ENCODE results near the gene DYNC1LI1.
A peak's percentile ranks its signal among the peaks of the same experiment; 100 is the strongest.

DYNC1LI1 gene

DNA sequence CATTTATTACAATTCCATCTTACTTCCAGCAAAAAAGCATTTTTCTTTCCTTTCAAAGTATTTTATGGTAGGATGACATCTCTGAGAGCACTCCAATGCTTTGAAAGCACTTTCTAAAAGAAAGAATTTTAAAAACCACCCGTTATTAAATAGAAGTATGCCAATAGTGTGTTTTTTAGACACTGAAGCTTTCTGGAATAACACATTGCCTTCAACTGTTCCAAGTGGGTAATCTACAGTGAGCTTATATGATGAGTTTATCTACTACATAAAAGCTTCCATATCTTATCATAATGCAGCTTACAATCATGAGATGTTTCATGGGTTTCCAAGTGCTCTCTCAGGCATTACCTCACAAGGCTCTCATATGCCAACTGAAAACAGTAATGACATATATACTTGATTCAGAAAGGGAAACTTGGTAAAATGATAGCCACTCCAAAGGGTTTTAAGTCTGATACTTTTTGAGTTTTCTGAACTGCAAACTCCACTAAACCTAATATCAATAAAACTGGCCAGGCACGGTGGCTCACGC, 82.1 kb downstream of the DYNC1LI1 start:
- TF ChIP-seq CTCF (IDR thresholded peaks at IDR 0.05; ENCODE audit: low read length, missing control alignments) = no peak
- H3K4me3 ChIP-seq (replicated peaks; ENCODE audit: low read depth, low read length) = no peak overlapping the region
- no peak for DNase-seq (ENCODE audit: low read depth)

- TF ChIP-seq CTCF (IDR thresholded peaks at IDR 0.05; ENCODE audit: low read length, missing control alignments) = no peak
Measured at GRCh38 chr3:32487781-32488473, 82.7 kb downstream of the DYNC1LI1 start.

GRCh38 chr3:32484436-32484835, 86.2 kb downstream of the DYNC1LI1 start:
- no peak for DNase-seq (ENCODE audit: low read depth)
- TF ChIP-seq CTCF (IDR thresholded peaks at IDR 0.05; ENCODE audit: low read length, missing control alignments) = no peak
- H3K4me3 ChIP-seq (replicated peaks; ENCODE audit: low read depth, low read length) = no peak overlapping the region

More at GRCh38 chr3:32487781-32488473, 82.7 kb downstream of the DYNC1LI1 start:
- no peak overlapping the region for H3K4me3 ChIP-seq (replicated peaks; ENCODE audit: low read depth, low read length)
- peak; percentile 39 for DNase-seq (ENCODE audit: low read depth)

- no peak overlapping the region for H3K4me3 ChIP-seq (replicated peaks; ENCODE audit: low read depth, low read length)
- DNase-seq (ENCODE audit: low read depth) = no peak
- TF ChIP-seq CTCF (IDR thresholded peaks at IDR 0.05; ENCODE audit: low read length, missing control alignments) = no peak
Measured at GRCh38 chr3:32483772-32484171, 86.9 kb downstream of the DYNC1LI1 start.

GRCh38 chr3:32482693-32483092, 88.0 kb downstream of the DYNC1LI1 start:
- no peak for TF ChIP-seq CTCF (IDR thresholded peaks at IDR 0.05; ENCODE audit: low read length, missing control alignments)
- DNase-seq (ENCODE audit: low read depth) = no peak
- H3K4me3 ChIP-seq (replicated peaks; ENCODE audit: low read depth, low read length) = no peak overlapping the region

DNA sequence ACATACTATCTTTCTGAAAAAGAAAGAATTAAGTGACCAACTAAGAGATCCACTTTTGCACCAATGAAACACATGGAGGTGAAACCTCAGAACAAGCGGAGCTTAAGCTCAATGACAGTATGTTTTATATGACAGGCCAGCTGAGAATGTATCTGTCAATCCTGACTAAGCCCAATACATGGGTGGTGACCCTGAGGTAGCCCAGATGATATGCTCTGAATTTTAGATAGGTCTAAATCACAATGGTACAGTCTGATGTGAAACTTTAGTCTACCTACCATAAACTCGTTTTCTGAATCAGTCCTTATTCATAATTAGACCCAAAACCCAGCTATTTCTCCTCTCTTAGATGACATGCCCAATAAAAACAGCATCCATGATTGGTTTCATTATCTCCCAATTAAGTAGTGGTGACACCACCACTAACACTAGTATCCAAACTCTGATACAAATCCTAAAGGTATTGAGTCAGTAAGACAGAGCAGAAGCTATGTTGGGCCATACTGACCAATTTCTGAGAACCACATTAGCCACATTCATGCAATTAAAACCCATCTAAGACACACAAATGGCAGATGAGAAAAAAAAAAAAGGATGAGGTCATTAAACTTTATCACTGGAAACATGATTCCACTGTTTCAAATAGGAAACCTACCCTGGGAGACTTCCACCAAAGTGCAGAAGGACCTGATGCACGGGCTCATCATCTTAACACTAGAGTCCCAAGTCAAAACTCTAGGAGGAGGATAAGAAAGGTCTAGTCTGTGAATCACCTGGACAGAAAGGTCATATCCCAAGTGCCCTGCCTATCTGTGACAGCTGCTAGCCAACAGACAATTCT, 88.6 kb downstream of the DYNC1LI1 start:
- DNase-seq (ENCODE audit: low read depth) = no peak
- no peak for TF ChIP-seq CTCF (IDR thresholded peaks at IDR 0.05; ENCODE audit: low read length, missing control alignments)
- no peak overlapping the region for H3K4me3 ChIP-seq (replicated peaks; ENCODE audit: low read depth, low read length)

All from fibroblast of pulmonary artery (primary cell).